Progenitor cell of endocrine pancreas (in vitro differentiated cells): ENCODE results near the gene TSR3. TPM values are rescaled to one million over a fixed set of nuclear protein-coding genes. Genes with fewer than 3 reads are reported as not detected.

Experiments
- DNase-seq: peaks from one replicate; pipeline ENCODE4 v3.0.0; 2021; ENCODE audit warnings: low spot score; ENCODE audit not compliant: unreplicated experiment
- H3K27ac Mint-ChIP-seq: 2 replicates; pipeline ENCODE4 v1.8.0; 2021; ENCODE audit warnings: mild to moderate bottlenecking, moderate library complexity, mixed read lengths
- H3K27me3 Mint-ChIP-seq: 2 replicates; pipeline ENCODE4 v1.8.0; 2021; ENCODE audit warnings: mixed read lengths
- H3K36me3 Mint-ChIP-seq: 2 replicates; pipeline ENCODE4 v1.8.0; 2022; ENCODE audit warnings: mixed read lengths; ENCODE audit not compliant: insufficient read depth
- H3K4me1 Mint-ChIP-seq: 2 replicates; pipeline ENCODE4 v1.8.0; 2021; ENCODE audit warnings: low read depth, mixed read lengths
- H3K4me3 Mint-ChIP-seq: 2 replicates; pipeline ENCODE4 v1.8.0; 2021; ENCODE audit warnings: low read depth, mild to moderate bottlenecking, moderate library complexity, mixed read lengths
- H3K9me3 Mint-ChIP-seq: 2 replicates; pipeline ENCODE4 v1.8.0; 2021; ENCODE audit warnings: low read depth, mixed read lengths
- total RNA-seq: library from RNA; stranded (reverse); gene quantifications from 2 replicates; pipeline ENCODE4 v1.2.1, GENCODE V29; 2021
- TF ChIP-seq, protein P1 (sequence below): fragments of 200-600 bp; sonication (generic); IDR thresholded peaks from one replicate; pipeline ENCODE4 v1.5.0; 2021; ENCODE audit warnings: antibody characterized with exemption, mild to moderate bottlenecking; ENCODE audit not compliant: unreplicated experiment

TSR3 gene
- total RNA-seq, 1 donor from 2014 or later = 56.8 TPM

DNA sequence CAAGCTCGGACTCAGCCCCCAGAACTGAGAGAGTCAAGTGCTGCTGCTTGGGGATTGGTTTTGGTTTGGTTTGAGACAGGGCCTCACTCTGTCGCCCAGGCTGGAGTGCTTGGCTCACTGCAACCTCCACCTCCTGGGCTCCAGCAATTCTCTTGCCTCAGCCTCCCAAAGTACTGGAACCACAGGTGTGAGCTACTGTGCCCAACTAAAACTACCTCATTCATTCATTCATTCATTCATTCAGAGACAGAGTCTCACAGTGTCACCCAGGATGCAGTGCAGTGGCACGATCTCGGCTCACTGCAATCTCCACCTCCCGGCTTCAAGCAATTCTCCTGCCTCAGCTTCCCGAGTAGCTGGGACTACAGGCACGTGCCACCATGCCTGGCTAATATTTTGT is 38.1 kb upstream of the TSR3 start:
- H3K27me3 Mint-ChIP-seq = no peaks in the 10 kb centered on the region
- no peak for DNase-seq
- TF ChIP-seq, protein P1, sequence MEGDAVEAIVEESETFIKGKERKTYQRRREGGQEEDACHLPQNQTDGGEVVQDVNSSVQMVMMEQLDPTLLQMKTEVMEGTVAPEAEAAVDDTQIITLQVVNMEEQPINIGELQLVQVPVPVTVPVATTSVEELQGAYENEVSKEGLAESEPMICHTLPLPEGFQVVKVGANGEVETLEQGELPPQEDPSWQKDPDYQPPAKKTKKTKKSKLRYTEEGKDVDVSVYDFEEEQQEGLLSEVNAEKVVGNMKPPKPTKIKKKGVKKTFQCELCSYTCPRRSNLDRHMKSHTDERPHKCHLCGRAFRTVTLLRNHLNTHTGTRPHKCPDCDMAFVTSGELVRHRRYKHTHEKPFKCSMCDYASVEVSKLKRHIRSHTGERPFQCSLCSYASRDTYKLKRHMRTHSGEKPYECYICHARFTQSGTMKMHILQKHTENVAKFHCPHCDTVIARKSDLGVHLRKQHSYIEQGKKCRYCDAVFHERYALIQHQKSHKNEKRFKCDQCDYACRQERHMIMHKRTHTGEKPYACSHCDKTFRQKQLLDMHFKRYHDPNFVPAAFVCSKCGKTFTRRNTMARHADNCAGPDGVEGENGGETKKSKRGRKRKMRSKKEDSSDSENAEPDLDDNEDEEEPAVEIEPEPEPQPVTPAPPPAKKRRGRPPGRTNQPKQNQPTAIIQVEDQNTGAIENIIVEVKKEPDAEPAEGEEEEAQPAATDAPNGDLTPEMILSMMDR = no peak
- H3K4me1 Mint-ChIP-seq = no peaks in the 10 kb centered on the region
- H3K27ac Mint-ChIP-seq = no peak overlapping the region
- H3K4me3 Mint-ChIP-seq = no peak overlapping the region
- no peaks in the 10 kb centered on the region for H3K9me3 Mint-ChIP-seq
- H3K36me3 Mint-ChIP-seq = peaks cover 8% of the 10 kb centered on the region

DNA sequence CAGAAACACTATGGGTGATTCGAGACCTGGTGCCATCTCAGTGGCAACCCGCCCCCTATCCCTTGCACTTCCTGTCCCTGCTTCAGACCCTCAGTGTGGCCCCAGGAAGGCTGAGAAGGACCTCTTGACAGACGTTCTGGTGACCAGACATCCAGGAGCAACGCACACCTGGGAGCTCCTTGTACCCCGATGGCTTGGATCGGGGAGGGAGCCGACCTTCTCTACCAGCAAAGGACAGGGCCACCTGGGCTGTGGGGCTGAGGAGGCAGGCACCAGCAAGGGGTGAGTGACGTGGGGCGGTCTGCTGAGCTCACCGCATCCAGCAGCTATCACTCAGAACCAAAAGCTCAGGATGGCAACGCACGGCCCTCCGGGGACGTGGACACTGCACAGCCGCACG is 35.7 kb upstream of the TSR3 start:
- Mint-ChIP-seq H3K27ac (no peak overlapping the region), H3K4me3 (no peak overlapping the region), H3K4me1 (no peaks in the 10 kb centered on the region), H3K27me3 (no peaks in the 10 kb centered on the region), H3K9me3 (no peaks in the 10 kb centered on the region), H3K36me3 (peaks cover 4% of the 10 kb centered on the region)
- DNase-seq = no peak
- TF ChIP-seq, protein P1 = no peak

DNA sequence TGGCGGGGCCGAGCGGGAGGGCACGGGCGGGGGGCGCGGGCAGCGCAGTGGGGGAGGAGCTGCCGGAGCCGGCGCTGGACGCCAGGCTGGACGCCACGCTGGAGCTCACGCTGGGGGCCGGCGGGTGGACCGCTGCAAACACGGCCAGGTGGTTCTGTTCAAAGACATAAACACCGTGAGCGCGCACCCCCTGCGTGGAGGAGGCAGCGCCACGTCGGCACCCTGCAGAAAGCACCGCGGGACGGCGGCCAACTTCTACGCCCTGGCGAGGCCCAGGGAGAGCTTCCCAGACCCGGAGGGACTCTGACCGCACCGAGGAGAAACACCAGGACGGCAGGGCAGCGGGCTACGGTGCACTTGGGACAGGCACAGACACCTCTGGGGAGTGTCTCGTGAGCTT is 33.6 kb upstream of the TSR3 start:
- no peaks in the 10 kb centered on the region for H3K9me3 Mint-ChIP-seq
- H3K27me3 Mint-ChIP-seq = no peaks in the 10 kb centered on the region
- H3K4me1 Mint-ChIP-seq = peaks cover under 1% of the 10 kb centered on the region
- H3K36me3 Mint-ChIP-seq = peaks cover 5% of the 10 kb centered on the region
- no peak overlapping the region for H3K27ac Mint-ChIP-seq
- DNase-seq = no peak
- H3K4me3 Mint-ChIP-seq = no peak overlapping the region
- TF ChIP-seq, protein P1 = no peak

DNA sequence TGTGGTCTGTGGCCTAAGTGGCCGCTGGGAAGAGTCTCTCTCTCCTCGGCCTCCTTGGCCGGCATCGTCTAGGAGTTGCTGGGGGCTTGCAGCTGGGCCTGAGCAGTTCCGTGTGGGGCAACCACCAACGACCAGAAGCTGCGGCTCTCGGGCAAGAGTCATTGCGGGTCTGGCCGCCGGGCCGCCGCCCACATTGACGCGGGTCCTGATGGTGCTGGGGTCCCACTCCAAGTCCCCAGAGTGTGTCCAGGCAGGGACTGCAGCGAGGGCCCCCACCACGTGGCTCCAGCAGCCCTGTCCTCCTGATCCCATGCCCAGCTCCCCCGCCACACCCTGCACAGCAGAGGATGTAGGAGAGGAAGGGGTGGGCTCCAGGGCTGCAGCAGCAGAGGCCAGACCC is 31.9 kb upstream of the TSR3 start:
- peaks cover 3% of the 10 kb centered on the region for H3K27me3 Mint-ChIP-seq
- DNase-seq = no peak
- H3K4me3 Mint-ChIP-seq = no peak overlapping the region
- no peaks in the 10 kb centered on the region for H3K9me3 Mint-ChIP-seq
- TF ChIP-seq, protein P1 = no peak
- H3K27ac Mint-ChIP-seq = no peak overlapping the region
- peaks cover 7% of the 10 kb centered on the region for H3K4me1 Mint-ChIP-seq
- H3K36me3 Mint-ChIP-seq = peaks cover 5% of the 10 kb centered on the region

DNA sequence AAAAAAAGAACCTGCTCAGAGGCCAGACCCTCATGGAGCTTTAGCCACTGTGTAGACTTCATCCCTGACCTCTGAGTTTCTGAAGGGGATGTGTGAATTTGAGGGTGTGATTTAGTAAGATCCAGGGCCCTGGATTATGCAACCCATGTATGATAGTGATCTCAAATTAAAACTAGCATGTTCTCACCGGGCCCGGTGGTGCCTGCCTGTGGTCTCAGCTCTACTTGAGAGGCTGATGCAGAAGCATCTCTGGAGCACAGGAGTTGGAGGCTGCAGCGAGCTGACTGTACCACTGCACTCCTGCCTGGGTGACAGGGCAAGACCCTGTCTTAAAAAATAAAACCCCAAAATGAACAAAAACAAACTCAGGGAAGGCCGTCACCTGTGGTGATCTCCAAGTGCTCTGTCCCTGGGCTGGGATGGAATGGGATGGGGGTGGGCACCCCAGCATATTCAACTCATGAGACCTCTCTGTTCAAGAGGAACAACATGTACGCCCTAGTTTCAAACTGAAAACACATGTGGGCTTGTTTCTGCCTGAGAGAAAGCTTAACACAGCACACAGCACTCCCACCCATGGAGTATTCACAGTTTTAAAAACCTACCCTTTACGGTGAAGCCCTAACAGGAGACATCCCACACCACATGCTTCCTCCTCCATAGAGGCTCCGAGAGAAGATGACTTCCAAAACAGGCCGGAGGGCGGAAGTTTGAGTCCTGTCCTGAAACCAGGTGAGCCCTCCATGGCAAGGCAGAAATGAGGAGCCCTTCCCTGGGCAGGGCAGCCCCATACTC is 30.1 kb upstream of the TSR3 start:
- DNase-seq = no peak
- no peaks in the 10 kb centered on the region for H3K9me3 Mint-ChIP-seq
- H3K4me1 Mint-ChIP-seq = peaks cover 8% of the 10 kb centered on the region
- H3K27me3 Mint-ChIP-seq = peaks cover 7% of the 10 kb centered on the region
- H3K4me3 Mint-ChIP-seq = no peak overlapping the region
- TF ChIP-seq, protein P1 = no peak
- H3K27ac Mint-ChIP-seq = no peak overlapping the region
- H3K36me3 Mint-ChIP-seq = peaks cover 5% of the 10 kb centered on the region
